PC-9 (cell line): ENCODE measurements around the gene TFIP11. TPM values are rescaled to one million over a fixed set of nuclear protein-coding genes. Genes with fewer than 3 reads are reported as not detected.

Source experiments
- BruUV-seq: library from RNA; stranded (reverse); fragments of 400-500 nt; replicated peaks from 2 replicates; lab custom pipeline; 2021; lab: Mats Ljungman, UMichigan
- CTCF ChIA-PET: fragments of 300-600 bp; sonication (Branson Sonifier 250); formaldehyde crosslinking; loops from one replicate; lab custom pipeline; 2022; ENCODE audit warnings: antibody characterized with exemption; lab: Charles Lee
- POLR2A ChIA-PET: fragments of 300-600 bp; sonication (Branson Sonifier 250); formaldehyde crosslinking; loops from one replicate; lab custom pipeline; 2022; ENCODE audit warnings: antibody characterized with exemption; ENCODE audit not compliant: unreplicated experiment; lab: Charles Lee
- DNase-seq, 2 experiments: peaks; one replicate each; pipeline versions ENCODE4 v3.0.0 to v3.0.0-alpha.2; 2015 to 2022; ENCODE audit warnings: mixed read lengths in 1 of 2
- H2AFZ ChIP-seq: fragments of 200-600 bp; sonication (generic); 2 replicates; pipeline ENCODE4 v1.8.1; 2017; ENCODE audit warnings: antibody characterized with exemption
- H3F3A ChIP-seq: fragments of 200-600 bp; sonication (generic); 2 replicates; pipeline ENCODE4 v1.8.1; 2017; ENCODE audit warnings: antibody characterized with exemption, mild to moderate bottlenecking, low read depth; ENCODE audit not compliant: insufficient read depth
- H3K27ac ChIP-seq: fragments of 200-600 bp; sonication (generic); 2 replicates; pipeline ENCODE4 v1.6.1; 2016; ENCODE audit warnings: mixed run types
- H3K27me3 ChIP-seq: fragments of 200-600 bp; sonication (generic); 2 replicates; pipeline ENCODE4 v1.6.1; 2016; ENCODE audit warnings: low read depth, mixed run types; ENCODE audit not compliant: insufficient read depth
- H3K36me3 ChIP-seq: fragments of 200-600 bp; sonication (generic); 2 replicates; pipeline ENCODE4 v1.6.1; 2016; ENCODE audit warnings: low read depth, mixed run types
- H3K4me1 ChIP-seq: fragments of 200-600 bp; sonication (generic); replicated peaks from 2 replicates; pipeline ENCODE4 v1.6.1; 2016; ENCODE audit warnings: mixed run types; ENCODE audit not compliant: insufficient read depth
- H3K4me2 ChIP-seq: fragments of 200-600 bp; sonication (generic); 2 replicates; pipeline ENCODE4 v1.6.1; 2017; ENCODE audit warnings: mixed run types
- H3K4me3 ChIP-seq: fragments of 200-600 bp; sonication (generic); 2 replicates; pipeline ENCODE4 v1.6.1; 2016; ENCODE audit warnings: mixed run types
- H3K79me2 ChIP-seq: fragments of 200-600 bp; sonication (generic); 2 replicates; pipeline ENCODE4 v1.6.1; 2017; ENCODE audit warnings: low read depth, mixed run types
- H3K9me2 ChIP-seq: fragments of 200-600 bp; sonication (generic); 2 replicates; pipeline ENCODE4 v1.8.1; 2017; ENCODE audit warnings: mild to moderate bottlenecking; ENCODE audit not compliant: insufficient read depth
- H3K9me3 ChIP-seq: fragments of 200-600 bp; sonication (generic); 2 replicates; pipeline ENCODE4 v1.8.1; 2016; ENCODE audit warnings: low read depth; ENCODE audit not compliant: insufficient read depth
- H4K20me1 ChIP-seq: fragments of 200-600 bp; sonication (generic); 2 replicates; pipeline ENCODE4 v1.8.1; 2017; ENCODE audit not compliant: insufficient read depth
- EZH2 ChIP-seq: fragments of 200-600 bp; sonication (generic); IDR thresholded peaks from 2 replicates; pipeline ENCODE4 v1.8.0; 2017; ENCODE audit warnings: antibody characterized with exemption, low read depth
- intact Hi-C: fragments of 100-400 bp; cut with micrococcal nuclease; formaldehyde crosslinking; loops from one replicate; pipeline ENCODE4 v1.10.0; 2022; ENCODE audit not compliant: unreplicated experiment
- total RNA-seq: library from RNA; stranded (reverse); gene quantifications from 2 replicates; pipeline ENCODE4 v1.2.3, GENCODE V29; 2021
- TF ChIP-seq, protein P1 (sequence below): fragments of 200-600 bp; sonication (generic); conservative IDR thresholded peaks from 2 replicates; pipeline ENCODE4 v1.6.1; 2017; ENCODE audit warnings: mixed run types, antibody characterized with exemption, mild to moderate bottlenecking, moderate library complexity

TFIP11 gene
- total RNA-seq, 1 experiment from 2014 or later: 17.3 TPM

DNA sequence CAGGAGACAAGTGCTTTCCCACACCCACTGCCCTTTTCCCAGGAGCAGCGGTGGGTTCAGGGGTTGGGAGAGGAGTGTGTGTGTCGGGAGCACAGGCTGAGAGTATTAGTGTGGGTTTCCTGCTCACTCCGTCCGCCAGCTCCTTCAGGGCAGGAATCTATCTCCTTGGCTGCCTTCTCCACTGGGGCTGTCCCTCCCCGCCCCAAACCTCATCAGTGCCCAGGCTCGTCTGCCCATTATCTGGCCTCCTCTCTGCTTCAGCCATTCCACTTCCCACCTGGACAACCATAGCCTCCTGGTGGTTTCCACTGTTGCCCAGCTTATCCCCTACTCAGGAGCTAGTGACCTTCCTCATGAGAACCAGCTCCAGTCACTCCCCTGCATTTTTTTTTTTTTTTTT is 63.3 kb downstream of the TFIP11 start:
- intact Hi-C loops: no loop called here
- Histone ChIP-seq H3K9me2 (no peaks in the 10 kb centered on the region), H2AFZ (no peak overlapping the region), H3K36me3 (no peaks in the 10 kb centered on the region), H3K27ac (no peak overlapping the region), H3K4me3 (no peak overlapping the region), H4K20me1 (no peaks in the 10 kb centered on the region), H3K79me2 (no peaks in the 10 kb centered on the region), H3K9me3 (no peaks in the 10 kb centered on the region), H3K4me1 (no peaks in the 10 kb centered on the region), H3K4me2 (no peak overlapping the region), H3K27me3 (no peaks in the 10 kb centered on the region), H3F3A (no peaks in the 10 kb centered on the region)
- no peak for DNase-seq
- BruUV-seq: no TSS peak
- ChIA-PET POLR2A (no interaction called here), CTCF (no interaction called here)
- TF ChIP-seq EZH2: no peak
- TF ChIP-seq, protein P1, sequence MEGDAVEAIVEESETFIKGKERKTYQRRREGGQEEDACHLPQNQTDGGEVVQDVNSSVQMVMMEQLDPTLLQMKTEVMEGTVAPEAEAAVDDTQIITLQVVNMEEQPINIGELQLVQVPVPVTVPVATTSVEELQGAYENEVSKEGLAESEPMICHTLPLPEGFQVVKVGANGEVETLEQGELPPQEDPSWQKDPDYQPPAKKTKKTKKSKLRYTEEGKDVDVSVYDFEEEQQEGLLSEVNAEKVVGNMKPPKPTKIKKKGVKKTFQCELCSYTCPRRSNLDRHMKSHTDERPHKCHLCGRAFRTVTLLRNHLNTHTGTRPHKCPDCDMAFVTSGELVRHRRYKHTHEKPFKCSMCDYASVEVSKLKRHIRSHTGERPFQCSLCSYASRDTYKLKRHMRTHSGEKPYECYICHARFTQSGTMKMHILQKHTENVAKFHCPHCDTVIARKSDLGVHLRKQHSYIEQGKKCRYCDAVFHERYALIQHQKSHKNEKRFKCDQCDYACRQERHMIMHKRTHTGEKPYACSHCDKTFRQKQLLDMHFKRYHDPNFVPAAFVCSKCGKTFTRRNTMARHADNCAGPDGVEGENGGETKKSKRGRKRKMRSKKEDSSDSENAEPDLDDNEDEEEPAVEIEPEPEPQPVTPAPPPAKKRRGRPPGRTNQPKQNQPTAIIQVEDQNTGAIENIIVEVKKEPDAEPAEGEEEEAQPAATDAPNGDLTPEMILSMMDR: no peak

- H3K27ac ChIP-seq: no peak overlapping the region
- ChIA-PET CTCF (no interaction called here), POLR2A (no interaction called here)
- no TSS peak for BruUV-seq
- no peaks in the 10 kb centered on the region for H3K9me2 ChIP-seq
- no peaks in the 10 kb centered on the region for H3K9me3 ChIP-seq
- no peak overlapping the region for H3K4me3 ChIP-seq
- H3F3A ChIP-seq: no peaks in the 10 kb centered on the region
- TF ChIP-seq EZH2: no peak
- TF ChIP-seq, protein P1: no peak
- intact Hi-C loops: no loop called here
- H3K79me2 ChIP-seq: no peaks in the 10 kb centered on the region
- no peaks in the 10 kb centered on the region for H4K20me1 ChIP-seq
- no peak for DNase-seq
- no peaks in the 10 kb centered on the region for H3K36me3 ChIP-seq
- H3K4me2 ChIP-seq: no peak overlapping the region
- H3K4me1 ChIP-seq: no peaks in the 10 kb centered on the region
- no peak overlapping the region for H2AFZ ChIP-seq
- H3K27me3 ChIP-seq: no peaks in the 10 kb centered on the region
Measured at GRCh38 chr22:26448334-26448733, 63.9 kb downstream of the TFIP11 start.

- POLR2A ChIA-PET: no interaction called here
- TF ChIP-seq EZH2: no peak
- TF ChIP-seq, protein P1: no peak
Measured at GRCh38 chr22:26447584-26448329, 64.5 kb downstream of the TFIP11 start.

More at GRCh38 chr22:26447584-26448329, 64.5 kb downstream of the TFIP11 start:
- Histone ChIP-seq H3K4me1 (no peaks in the 10 kb centered on the region), H3F3A (no peaks in the 10 kb centered on the region), H3K27me3 (no peaks in the 10 kb centered on the region), H3K4me3 (no peak overlapping the region), H4K20me1 (no peaks in the 10 kb centered on the region), H3K27ac (no peak overlapping the region), H2AFZ (no peak overlapping the region), H3K79me2 (no peaks in the 10 kb centered on the region), H3K36me3 (no peaks in the 10 kb centered on the region), H3K4me2 (no peak overlapping the region), H3K9me3 (no peaks in the 10 kb centered on the region), H3K9me2 (no peaks in the 10 kb centered on the region)
- DNase-seq: no peak
- intact Hi-C loops: no loop called here
- CTCF ChIA-PET: no interaction called here
- no TSS peak for BruUV-seq
